Measurements from ENCODE around the gene ARF4.
"Not testable (repeated sequence)": the region's sequence is repeated elsewhere in the genome, so short reads cannot be mapped to it uniquely, and the experiment has no call there.

ARF4 gene

GRCh38 chr3:57622362-57622761 is 25.2 kb upstream of the ARF4 start:
- no peak for TF ChIP-seq CTCF (IDR thresholded peaks at IDR 0.05; ENCODE audit: borderline replicate concordance, insufficient read depth, low read depth, low read length)
- no peak overlapping the region for H3K4me3 ChIP-seq (ENCODE audit: low read depth, low read length)

- H3K4me3 ChIP-seq (ENCODE audit: low read depth, low read length), result no peak overlapping the region
- TF ChIP-seq CTCF (IDR thresholded peaks at IDR 0.05; ENCODE audit: borderline replicate concordance, insufficient read depth, low read depth, low read length), result no peak
Measured at GRCh38 chr3:57617739-57618138, 20.6 kb upstream of the ARF4 start.

- no peak overlapping the region for H3K4me3 ChIP-seq (ENCODE audit: low read depth, low read length)
- TF ChIP-seq CTCF (IDR thresholded peaks at IDR 0.05; ENCODE audit: borderline replicate concordance, insufficient read depth, low read depth, low read length), result no peak
Measured at GRCh38 chr3:57616233-57616632, 19.1 kb upstream of the ARF4 start.

GRCh38 chr3:57611870-57612269 is 14.7 kb upstream of the ARF4 start:
- H3K4me3 ChIP-seq (ENCODE audit: low read depth, low read length), result not testable (repeated sequence)

GRCh38 chr3:57605683-57606082 is 8.5 kb upstream of the ARF4 start:
- TF ChIP-seq CTCF (IDR thresholded peaks at IDR 0.05; ENCODE audit: borderline replicate concordance, insufficient read depth, low read depth, low read length), result no peak
- H3K4me3 ChIP-seq (ENCODE audit: low read depth, low read length), result no peak overlapping the region

GRCh38 chr3:57604971-57605370 is 7.8 kb upstream of the ARF4 start:
- H3K4me3 ChIP-seq (ENCODE audit: low read depth, low read length), result no peak overlapping the region
- no peak for TF ChIP-seq CTCF (IDR thresholded peaks at IDR 0.05; ENCODE audit: borderline replicate concordance, insufficient read depth, low read depth, low read length)

GRCh38 chr3:57600195-57600594 is 3.1 kb upstream of the ARF4 start:
- H3K4me3 ChIP-seq (ENCODE audit: low read depth, low read length), result no peak overlapping the region
- no peak for TF ChIP-seq CTCF (IDR thresholded peaks at IDR 0.05; ENCODE audit: borderline replicate concordance, insufficient read depth, low read depth, low read length)

GRCh38 chr3:57598765-57599360 is 1.7 kb upstream of the ARF4 start:
- TF ChIP-seq CTCF (IDR thresholded peaks at IDR 0.05; ENCODE audit: borderline replicate concordance, insufficient read depth, low read depth, low read length), result no peak

More at GRCh38 chr3:57598765-57599360, 1.7 kb upstream of the ARF4 start:
- peak overlapping the region; percentile 55 for H3K4me3 ChIP-seq (ENCODE audit: low read depth, low read length)

Data from GM12875 (cell line).